AG04450 (cell line): ENCODE data around the gene S100A3. TPM values are rescaled to one million over a fixed set of nuclear protein-coding genes. Genes with fewer than 3 reads are reported as not detected.

Experiments used
- CTCF ChIA-PET: fragments of 300-600, 350-600 bp; formaldehyde crosslinking; extraction: SDS; loops from one replicate; lab custom pipeline; 2022; ENCODE audit warnings: antibody characterized with exemption, inconsistent platforms; lab: Charles Lee
- POLR2A ChIA-PET: fragments of 350-600 bp; formaldehyde crosslinking; extraction: SDS; loops from one replicate; lab custom pipeline; 2021; ENCODE audit warnings: antibody characterized with exemption, inconsistent platforms; lab: Yijun Ruan, JAX
- DNase-seq: peaks from one replicate; pipeline ENCODE4 v3.0.0-alpha.2; 2011; ENCODE audit warnings: low read depth, low spot score
- H3K27ac ChIP-seq: one replicate; pipeline ENCODE4 v1.5.1; 2012; ENCODE audit warnings: low read depth, low read length, control low read depth
- H3K27me3 ChIP-seq: one replicate; pipeline ENCODE4 v1.6.0; 2012; ENCODE audit warnings: low read length; ENCODE audit not compliant: control insufficient read depth, insufficient read depth
- H3K4me3 ChIP-seq: 2 replicates; pipeline ENCODE4 v1.5.1; 2011; ENCODE audit warnings: mild to moderate bottlenecking, low read depth, low read length, control low read depth
- H3K9me3 ChIP-seq: 2 replicates; pipeline ENCODE4 v1.5.1; 2012; ENCODE audit warnings: low read length; ENCODE audit not compliant: control insufficient read depth, insufficient read depth
- CTCF ChIP-seq: IDR thresholded peaks from 2 replicates; pipeline ENCODE4 v1.5.1; 2011; ENCODE audit warnings: low read depth, low read length, control low read depth, inconsistent platforms
- polyA plus RNA-seq: library from polyadenylated mRNA; depleted of rRNA; stranded (reverse); fragments of >200 nt; gene quantifications from 2 replicates; pipeline ENCODE4 v1.2.3, GENCODE V29; 2011

S100A3 gene
- polyA plus RNA-seq, 1 experiment, result 1.8 TPM

DNA sequence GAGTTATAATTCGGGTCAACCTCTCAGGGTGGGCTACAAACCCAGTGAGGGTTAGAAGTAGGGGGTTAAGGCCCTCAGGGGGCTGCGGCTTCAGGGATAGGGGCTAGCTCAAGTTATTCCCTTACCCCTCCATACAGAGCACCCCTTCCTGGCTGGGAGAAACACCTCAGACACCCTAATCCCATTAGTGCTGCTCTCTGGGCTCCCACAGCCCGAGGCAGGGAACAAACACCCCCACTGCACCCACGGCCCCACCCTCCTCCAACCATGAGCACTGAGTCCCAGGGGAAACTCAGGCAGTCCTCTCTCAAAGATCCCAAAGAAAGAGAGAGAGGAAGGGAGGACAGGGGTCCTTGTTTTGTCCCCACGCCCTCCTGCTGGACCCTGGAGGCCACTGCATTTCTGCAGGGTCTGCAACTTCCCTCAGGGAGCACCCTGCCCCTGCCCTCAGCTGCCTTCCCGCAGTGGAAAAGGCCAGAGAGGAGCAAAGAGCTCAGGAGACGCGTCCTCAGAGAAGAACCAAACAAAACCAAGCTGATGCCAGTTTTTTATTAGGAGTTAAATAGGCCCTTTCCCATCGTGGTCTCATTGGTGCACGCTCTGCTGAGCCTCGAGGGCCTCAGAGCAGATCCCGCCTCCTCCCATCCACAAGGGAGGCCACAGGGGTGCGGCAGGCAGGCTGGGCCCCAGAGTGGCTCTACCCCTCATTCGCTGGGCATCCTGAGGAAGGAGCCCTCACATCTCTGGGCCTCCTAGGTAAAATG is 2.1 kb downstream of the S100A3 start:
- TF ChIP-seq CTCF, result 0 out of 2 replicates have a peak, but pooled peaks have one; percentile 6
- DNase-seq, result no peak
- no peak overlapping the region for H3K27ac ChIP-seq
- no peak overlapping the region for H3K4me3 ChIP-seq
- no peaks in the 10 kb centered on the region; the same call in 1 of the 2 replicates for H3K9me3 ChIP-seq
- H3K27me3 ChIP-seq, result no peaks in the 10 kb centered on the region
- ChIA-PET CTCF (interaction anchor here (0.6 to 3.6 kb wide), 4 partner anchors 14 to 225 kb away, joined by 5 to 20 read pairs (median 10); no protein-coding TSS in a partner anchor), POLR2A (interaction anchor here (3.1 kb wide), 1 partner anchor 12 kb away, joined by 35 read pairs; the partner anchor contains the start of gene S100A6)

DNA sequence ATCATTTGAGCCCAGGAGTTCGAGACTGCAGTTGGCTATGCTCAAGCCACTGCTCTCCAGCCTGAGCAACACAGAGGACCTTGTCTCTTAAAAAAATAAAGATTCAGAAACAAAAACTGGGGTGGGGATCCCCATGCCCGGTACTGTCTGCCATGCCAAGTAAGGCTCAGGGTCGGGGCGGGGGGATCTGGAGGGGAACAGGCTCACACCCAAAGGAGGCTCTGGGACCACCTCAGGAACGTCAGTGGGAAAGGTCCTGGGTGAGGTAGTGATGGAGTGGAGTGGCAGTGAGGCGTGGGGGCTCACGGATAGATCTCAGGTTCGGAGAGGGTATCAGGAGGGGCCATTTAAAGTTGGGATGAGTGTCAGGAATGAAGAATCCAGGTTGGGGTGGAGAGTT is 2.7 kb downstream of the S100A3 start:
- H3K9me3 ChIP-seq, result no peaks in the 10 kb centered on the region; the same call in 1 of the 2 replicates
- no peak for DNase-seq
- POLR2A ChIA-PET, result interaction anchor here (3.1 kb wide), 1 partner anchor 11 kb away, joined by 35 read pairs; the partner anchor contains the start of gene S100A6
- no peak overlapping the region for H3K4me3 ChIP-seq
- no peak overlapping the region for H3K27ac ChIP-seq
- CTCF ChIA-PET, result interaction anchor here (1.2 to 3.6 kb wide), 3 partner anchors 13 to 194 kb away, joined by 4 to 20 read pairs (median 11); no protein-coding TSS in a partner anchor
- TF ChIP-seq CTCF, result no peak
- no peaks in the 10 kb centered on the region for H3K27me3 ChIP-seq

- POLR2A ChIA-PET, result interaction anchor here (0.6 to 3.1 kb wide), 8 partner anchors 10 to 445 kb away, joined by 3 to 35 read pairs (median 7); partner anchors contain the start of genes RPS27, S100A13, S100A2 and S100A6
- no peak for TF ChIP-seq CTCF
- peak within 1 kb of the TSS; percentile 31; the same call in 1 of the 2 replicates for H3K4me3 ChIP-seq
These were observed 3.7 kb downstream of the S100A3 start, which contains the start of gene S100A4 for GRCh38 chr1:153545067-153546055. TSS of gene S100A4 (minus strand) at chr1:153545806. CDS start at chr1:153544794, 1,012 bp downstream.

GRCh38 chr1:153544453-153545066 is 4.5 kb downstream of the S100A3 start:
- H3K27ac ChIP-seq, result peak overlapping the region; percentile 80
- ChIA-PET POLR2A (interaction anchor here (0.6 to 3.1 kb wide), 7 partner anchors 10 to 446 kb away, joined by 3 to 35 read pairs (median 6); partner anchors contain the start of genes RPS27, S100A13, S100A2 and S100A6), CTCF (interaction anchor here (1.0 to 3.6 kb wide), 7 partner anchors 12 to 192 kb away, joined by 3 to 34 read pairs (median 10); no protein-coding TSS in a partner anchor)
- TF ChIP-seq CTCF, result no peak
- no peak for DNase-seq
- H3K9me3 ChIP-seq, result no peaks in the 10 kb centered on the region; the same call in 1 of the 2 replicates
- H3K4me3 ChIP-seq, result peak overlapping the region; percentile 31; the same call in 1 of the 2 replicates
- H3K27me3 ChIP-seq, result no peaks in the 10 kb centered on the region

More at GRCh38 chr1:153545067-153546055, 3.7 kb downstream of the S100A3 start, which contains the start of gene S100A4:
- Histone ChIP-seq H3K9me3 (no peaks in the 10 kb centered on the region; the same call in 1 of the 2 replicates), H3K27me3 (no peaks in the 10 kb centered on the region), H3K27ac (peak within 1 kb of the TSS; percentile 80)
- CTCF ChIA-PET, result interaction anchor here (1.0 to 3.6 kb wide), 6 partner anchors 13 to 193 kb away, joined by 3 to 34 read pairs (median 12); no protein-coding TSS in a partner anchor
- peak; percentile 71 for DNase-seq
